Glomerular endothelial cell (primary cell): ENCODE results near the gene ANAPC2. TPM values are rescaled to one million over a fixed set of nuclear protein-coding genes. Genes with fewer than 3 reads are reported as not detected.

Experiments
- DNase-seq: peaks from one replicate; pipeline ENCODE4 v3.0.0-alpha.2; 2011; ENCODE audit warnings: low read depth, low spot score; ENCODE audit errors: extremely low read depth
- total RNA-seq: library from RNA; depleted of rRNA; stranded (reverse); fragments of >200 nt; gene quantifications from 2 replicates; pipeline ENCODE4 v1.2.3, GENCODE V29; 2015

Gene ANAPC2
- total RNA-seq, 1 donor from 2014 or later, result 34.2 TPM

- no peak for DNase-seq
These were observed 28.0 kb upstream of the ANAPC2 start for GRCh38 chr9:137216188-137216965.

GRCh38 chr9:137215196-137215986 lies 27.0 kb upstream of the ANAPC2 start:
- DNase-seq, result no peak

- no peak for DNase-seq
These were observed 26.3 kb upstream of the ANAPC2 start for GRCh38 chr9:137214620-137215019.

GRCh38 chr9:137213160-137214060 lies 25.1 kb upstream of the ANAPC2 start:
- DNase-seq, result no peak

- no peak for DNase-seq
These were observed 24.2 kb upstream of the ANAPC2 start for GRCh38 chr9:137212520-137212919.

GRCh38 chr9:137211532-137211931 lies 23.2 kb upstream of the ANAPC2 start:
- DNase-seq, result no peak

- DNase-seq, result no peak
These were observed 18.2 kb upstream of the ANAPC2 start for GRCh38 chr9:137206602-137207001.

GRCh38 chr9:137205126-137206069 lies 17.0 kb upstream of the ANAPC2 start, which contains the start of the genes NDOR1 and TMEM203:
TSS of gene NDOR1 (plus strand) at chr9:137205700. CDS start at chr9:137205778, 78 bp downstream.
TSS of gene TMEM203 (minus strand) at chr9:137205648. CDS start at chr9:137205414, 234 bp downstream.
- DNase-seq, result no peak

GRCh38 chr9:137204731-137205125 lies 16.4 kb upstream of the ANAPC2 start:
- no peak for DNase-seq

GRCh38 chr9:137202966-137203365 lies 14.6 kb upstream of the ANAPC2 start:
- DNase-seq, result no peak

GRCh38 chr9:137201205-137201868 lies 13.0 kb upstream of the ANAPC2 start:
- DNase-seq, result no peak

- peak; percentile 76 for DNase-seq
These were observed 12.2 kb upstream of the ANAPC2 start, which contains the start of gene TPRN for GRCh38 chr9:137200311-137201204. TSS of gene TPRN (minus strand) at chr9:137200741. CDS start at chr9:137200711, 30 bp downstream.

- no peak for DNase-seq
These were observed 11.2 kb upstream of the ANAPC2 start for GRCh38 chr9:137199411-137200121.

- no peak for DNase-seq
These were observed 10.5 kb upstream of the ANAPC2 start for GRCh38 chr9:137198902-137199283.

GRCh38 chr9:137198051-137198901 lies 9.9 kb upstream of the ANAPC2 start:
- DNase-seq, result no peak

- no peak for DNase-seq
These were observed 7.3 kb upstream of the ANAPC2 start for GRCh38 chr9:137195525-137196220.
